ENCODE data around the gene AFMID. TPM values are rescaled to one million over a fixed set of nuclear protein-coding genes. Genes with fewer than 3 reads are reported as not detected.
A peak's percentile ranks its signal among the peaks of the same experiment; 100 is the strongest.

Gene AFMID
- total and polyA plus RNA-seq, 2 of the 13 experiments (the other 11 are each of a cell fraction or from before 2014, with no cell fraction given): 249 to 270 TPM

- no peak for TF ChIP-seq PRDM4 (CRISPR knock-in tag; IDR thresholded peaks at IDR 0.05; ENCODE audit: borderline replicate concordance)
- no peak for TF ChIP-seq CCAR2 (optimal IDR thresholded peaks at IDR 0.05; ENCODE audit: low read depth, low read length)
- no peak for TF ChIP-seq ZNF496 (CRISPR knock-in tag; IDR thresholded peaks at IDR 0.05; ENCODE audit: insufficient replicate concordance)
- no peak for TF ChIP-seq YEATS4 (CRISPR knock-in tag; IDR thresholded peaks at IDR 0.05; ENCODE audit: borderline replicate concordance)
- peak; percentile 93; the same call in 1 of the 2 replicates for TF ChIP-seq ZNF788 (CRISPR knock-in tag; IDR thresholded peaks at IDR 0.05; ENCODE audit: borderline replicate concordance)
- no peak; the same call in 1 of the 2 replicates for TF ChIP-seq ATF7-NPFF (CRISPR knock-in tag; IDR thresholded peaks at IDR 0.05; ENCODE audit: low read depth)
- no peak; the same call in 1 of the 2 replicates for TF ChIP-seq ZZZ3 (CRISPR knock-in tag; IDR thresholded peaks at IDR 0.05; ENCODE audit: borderline replicate concordance)
- no peak for TF ChIP-seq AHDC1 (CRISPR knock-in tag; IDR thresholded peaks at IDR 0.05; ENCODE audit: borderline replicate concordance)
- peak; percentile 73 for TF ChIP-seq ZGPAT (CRISPR knock-in tag; IDR thresholded peaks at IDR 0.05)
- peak; percentile 77; the same call in 1 of the 2 replicates for TF ChIP-seq ZSCAN12 (CRISPR knock-in tag; IDR thresholded peaks at IDR 0.05)
- TF ChIP-seq REPIN1 (CRISPR knock-in tag; IDR thresholded peaks at IDR 0.05; ENCODE audit: borderline replicate concordance, low read depth): peak; percentile 61; the same call in 1 of the 2 replicates
- no peak for TF ChIP-seq ZFYVE20 (CRISPR knock-in tag; IDR thresholded peaks at IDR 0.05; ENCODE audit: borderline replicate concordance, low read depth)
- TF ChIP-seq ZNF207 (IDR thresholded peaks at IDR 0.05; ENCODE audit: borderline replicate concordance): no peak
- TF ChIP-seq MAFK (conservative IDR thresholded peaks at IDR 0.05 in 1 of 2, IDR thresholded peaks at IDR 0.05 in 1 of 2; ENCODE audit: low read length in 2 of 2): no peak
- peak in 1 of 2 experiments; percentile 53; a peak in 1 of 4 replicates for TF ChIP-seq NR2F1 (CRISPR knock-in tag; IDR thresholded peaks at IDR 0.05)
- TF ChIP-seq CBX1 (IDR thresholded peaks at IDR 0.05; ENCODE audit: low read depth): no peak
- TF ChIP-seq ZNF777 (CRISPR knock-in tag; IDR thresholded peaks at IDR 0.05): no peak
- no peak for TF ChIP-seq ZNF121 (CRISPR knock-in tag; IDR thresholded peaks at IDR 0.05)
Measured at GRCh38 chr17:78144736-78145641, 42.2 kb upstream of the AFMID start (continued).

Data from HepG2 (cell line).